Upper lobe of right lung (tissue), 1 donor: ENCODE data around the gene ALPL. TPM values are rescaled to one million over a fixed set of nuclear protein-coding genes. Genes with fewer than 3 reads are reported as not detected.

ENCODE experiments used
- ATAC-seq: fragments of 200-7000 bp; cut with Tn5 transposase; one replicate; pipeline ENCODE4 v1.9.1; 2020; ENCODE audit warnings: mild to moderate bottlenecking, moderate library complexity
- DNase-seq: peaks from one replicate; pipeline ENCODE4 v3.0.0-alpha.2; 2020
- H3K27ac ChIP-seq: fragments of 200-600 bp; one replicate; pipeline ENCODE4 v1.8.0; 2022
- H3K27me3 ChIP-seq: fragments of 200-600 bp; one replicate; pipeline ENCODE4 v1.8.0; 2022; ENCODE audit warnings: mild to moderate bottlenecking
- H3K36me3 ChIP-seq: fragments of 200-600 bp; one replicate; pipeline ENCODE4 v1.8.0; 2022
- H3K4me1 ChIP-seq: fragments of 200-600 bp; one replicate; pipeline ENCODE4 v1.8.0; 2022
- H3K4me3 ChIP-seq: fragments of 200-600 bp; one replicate; pipeline ENCODE4 v1.8.0; 2022; ENCODE audit warnings: mild to moderate bottlenecking
- H3K9me3 ChIP-seq: fragments of 200-600 bp; one replicate; pipeline ENCODE4 v1.8.0; 2022
- intact Hi-C: fragments of 100-400 bp; cut with DNase I; formaldehyde crosslinking; loops from one replicate; pipeline ENCODE4 v1.11.0; 2022
- total RNA-seq: library from RNA; stranded (reverse); fragmentation: NEBNext Ultra II Directional; extraction: Animal tissue kit (Norgen Biotek cat#: 25700); gene quantifications from one replicate; pipeline ENCODE4 v1.2.1, GENCODE V29; 2021
- TF ChIP-seq, protein P1 (sequence below): fragments of 200-600 bp; IDR thresholded peaks from one replicate; pipeline ENCODE4 v1.8.0; 2022; ENCODE audit warnings: antibody characterized with exemption
- donor health status: DM: no; HTN: yes; CAD: no; lungs with severe emphysema.

The ALPL gene
- total RNA-seq, 1 donor from 2014 or later: 164 TPM

GRCh38 chr1:21576798-21577187, 67.6 kb downstream of the ALPL start:
- intact Hi-C loops: loop anchor here (10.0 kb wide), 1 partner anchor 62 kb away; no protein-coding TSS in a partner anchor
- H3K27me3 ChIP-seq: no peaks in the 10 kb centered on the region
- no peak overlapping the region for H3K4me3 ChIP-seq
- no peaks in the 10 kb centered on the region for H3K36me3 ChIP-seq
- DNase-seq (no peak), ATAC-seq (no peak)
- no peak overlapping the region for H3K27ac ChIP-seq
- H3K9me3 ChIP-seq: no peaks in the 10 kb centered on the region
- TF ChIP-seq, protein P1, sequence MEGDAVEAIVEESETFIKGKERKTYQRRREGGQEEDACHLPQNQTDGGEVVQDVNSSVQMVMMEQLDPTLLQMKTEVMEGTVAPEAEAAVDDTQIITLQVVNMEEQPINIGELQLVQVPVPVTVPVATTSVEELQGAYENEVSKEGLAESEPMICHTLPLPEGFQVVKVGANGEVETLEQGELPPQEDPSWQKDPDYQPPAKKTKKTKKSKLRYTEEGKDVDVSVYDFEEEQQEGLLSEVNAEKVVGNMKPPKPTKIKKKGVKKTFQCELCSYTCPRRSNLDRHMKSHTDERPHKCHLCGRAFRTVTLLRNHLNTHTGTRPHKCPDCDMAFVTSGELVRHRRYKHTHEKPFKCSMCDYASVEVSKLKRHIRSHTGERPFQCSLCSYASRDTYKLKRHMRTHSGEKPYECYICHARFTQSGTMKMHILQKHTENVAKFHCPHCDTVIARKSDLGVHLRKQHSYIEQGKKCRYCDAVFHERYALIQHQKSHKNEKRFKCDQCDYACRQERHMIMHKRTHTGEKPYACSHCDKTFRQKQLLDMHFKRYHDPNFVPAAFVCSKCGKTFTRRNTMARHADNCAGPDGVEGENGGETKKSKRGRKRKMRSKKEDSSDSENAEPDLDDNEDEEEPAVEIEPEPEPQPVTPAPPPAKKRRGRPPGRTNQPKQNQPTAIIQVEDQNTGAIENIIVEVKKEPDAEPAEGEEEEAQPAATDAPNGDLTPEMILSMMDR: no peak
- peaks cover 3% of the 10 kb centered on the region for H3K4me1 ChIP-seq

GRCh38 chr1:21577324-21577723, 68.1 kb downstream of the ALPL start:
- Histone ChIP-seq H3K4me1 (peaks cover 3% of the 10 kb centered on the region), H3K27ac (no peak overlapping the region), H3K27me3 (no peaks in the 10 kb centered on the region), H3K4me3 (no peak overlapping the region), H3K9me3 (no peaks in the 10 kb centered on the region), H3K36me3 (no peaks in the 10 kb centered on the region)
- DNase-seq: no peak
- no peak for ATAC-seq
- TF ChIP-seq, protein P1: no peak
- intact Hi-C loops: loop anchor here (10.0 kb wide), 1 partner anchor 63 kb away; no protein-coding TSS in a partner anchor

DNA sequence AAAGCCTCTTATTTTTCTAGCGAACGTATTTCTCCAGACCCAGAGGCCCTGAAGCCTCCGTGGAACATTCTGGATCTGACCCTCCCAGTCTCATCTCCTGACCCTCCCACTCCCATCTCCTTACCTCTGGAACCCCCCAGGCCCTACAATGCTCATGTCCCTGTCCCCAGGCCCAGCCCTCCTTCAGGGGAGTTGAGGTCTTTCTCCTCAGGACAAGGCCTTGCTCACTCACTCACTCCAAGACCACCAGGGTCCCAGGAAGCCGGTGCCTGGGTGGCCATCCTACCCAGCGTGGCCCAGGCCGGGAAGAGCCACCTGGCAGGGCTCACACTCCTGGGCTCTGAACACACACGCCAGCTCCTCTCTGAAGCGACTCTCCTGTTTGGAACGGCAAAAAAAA, 68.7 kb downstream of the ALPL start:
- TF ChIP-seq, protein P1: no peak
- H3K36me3 ChIP-seq: no peaks in the 10 kb centered on the region
- H3K9me3 ChIP-seq: no peaks in the 10 kb centered on the region
- ATAC-seq (no peak), DNase-seq (no peak)
- no peak overlapping the region for H3K4me3 ChIP-seq
- H3K27ac ChIP-seq: no peak overlapping the region
- H3K27me3 ChIP-seq: no peaks in the 10 kb centered on the region
- peaks cover 3% of the 10 kb centered on the region for H3K4me1 ChIP-seq
- intact Hi-C loops: loop anchor here (10.0 kb wide), 1 partner anchor 63 kb away; no protein-coding TSS in a partner anchor

DNA sequence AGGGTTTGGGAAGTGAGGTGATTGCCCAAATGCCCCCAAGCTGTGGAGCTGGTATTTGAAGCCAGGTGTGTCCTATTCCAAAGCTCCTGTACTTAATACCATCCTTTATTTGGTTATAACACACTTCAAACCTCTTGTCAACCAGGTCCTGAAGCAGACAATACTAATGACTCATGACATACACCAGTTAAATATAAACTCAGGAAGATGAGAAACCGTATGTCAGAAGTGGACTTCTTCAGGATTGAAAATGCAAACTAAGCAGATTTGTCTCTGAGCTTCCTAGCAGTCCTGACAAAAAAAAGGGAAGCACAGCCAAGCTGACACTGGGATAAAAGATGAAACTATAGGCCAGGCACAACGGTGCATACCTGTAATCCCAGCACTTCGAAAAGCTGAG, 70.6 kb downstream of the ALPL start:
- Histone ChIP-seq H3K9me3 (no peaks in the 10 kb centered on the region), H3K27me3 (no peaks in the 10 kb centered on the region), H3K36me3 (no peaks in the 10 kb centered on the region), H3K4me3 (no peak overlapping the region), H3K4me1 (no peaks in the 10 kb centered on the region), H3K27ac (no peak overlapping the region)
- DNase-seq (no peak), ATAC-seq (no peak)
- TF ChIP-seq, protein P1: no peak
- intact Hi-C loops: loop anchor here (10.0 kb wide), 1 partner anchor 65 kb away; no protein-coding TSS in a partner anchor

DNA sequence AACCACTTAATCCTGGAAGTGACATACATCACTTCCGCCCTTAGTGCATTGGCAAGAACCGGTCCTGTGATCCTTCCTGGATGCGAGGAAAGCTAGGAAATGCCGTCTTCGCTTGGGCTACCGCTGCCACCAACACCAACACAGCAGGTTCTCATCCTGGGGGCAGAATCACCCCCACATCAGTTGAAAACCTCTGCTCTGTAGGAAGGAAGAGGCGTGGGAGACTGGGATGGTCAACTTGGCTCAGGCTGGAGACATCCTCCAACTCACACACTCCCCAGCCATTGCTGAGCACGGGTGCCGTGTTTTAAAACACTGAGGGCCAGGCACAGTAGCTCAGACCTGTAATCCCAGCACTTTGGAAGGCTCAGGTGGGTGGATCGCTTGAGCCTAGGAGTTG, 74.9 kb downstream of the ALPL start:
- H3K27ac ChIP-seq: no peak overlapping the region
- no peaks in the 10 kb centered on the region for H3K27me3 ChIP-seq
- no peak for ATAC-seq
- H3K4me1 ChIP-seq: peaks cover 8% of the 10 kb centered on the region
- H3K9me3 ChIP-seq: no peaks in the 10 kb centered on the region
- H3K36me3 ChIP-seq: no peaks in the 10 kb centered on the region
- no peak overlapping the region for H3K4me3 ChIP-seq
- intact Hi-C loops: no loop called here
- TF ChIP-seq, protein P1: no peak
- no peak for DNase-seq

DNA sequence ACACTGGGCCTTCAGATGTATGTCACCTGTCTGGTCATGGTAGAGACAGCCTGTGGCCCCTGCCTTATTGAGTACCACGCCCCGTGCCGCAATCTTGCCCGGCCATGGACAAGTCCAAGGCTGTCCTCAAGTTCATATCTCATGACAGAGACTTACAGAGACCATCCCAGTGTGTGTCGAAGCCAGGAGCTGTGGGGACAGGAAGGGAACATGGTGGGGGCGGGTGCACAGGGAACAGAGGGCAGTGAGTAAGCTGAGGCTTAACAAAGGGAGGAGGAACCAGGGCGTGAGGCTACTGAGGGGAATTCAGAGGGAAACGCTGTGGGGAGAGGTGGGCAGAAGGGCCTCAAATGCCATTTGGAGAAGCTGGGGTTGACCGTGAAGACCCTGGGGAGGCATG, 75.8 kb downstream of the ALPL start:
- H3K36me3 ChIP-seq: no peaks in the 10 kb centered on the region
- intact Hi-C loops: no loop called here
- peaks cover 8% of the 10 kb centered on the region for H3K4me1 ChIP-seq
- TF ChIP-seq, protein P1: no peak
- H3K27ac ChIP-seq: no peak overlapping the region
- H3K9me3 ChIP-seq: no peaks in the 10 kb centered on the region
- DNase-seq (no peak), ATAC-seq (no peak)
- H3K27me3 ChIP-seq: no peaks in the 10 kb centered on the region
- H3K4me3 ChIP-seq: no peak overlapping the region
